Measurements from ENCODE around the gene MAPK14. TPM values are rescaled to one million over a fixed set of nuclear protein-coding genes. Genes with fewer than 3 reads are reported as not detected.
"Not testable (repeated sequence)": the region's sequence is repeated elsewhere in the genome, so short reads cannot be mapped to it uniquely, and the experiment has no call there.

MAPK14 gene
- 37.3 TPM for total RNA-seq

DNA sequence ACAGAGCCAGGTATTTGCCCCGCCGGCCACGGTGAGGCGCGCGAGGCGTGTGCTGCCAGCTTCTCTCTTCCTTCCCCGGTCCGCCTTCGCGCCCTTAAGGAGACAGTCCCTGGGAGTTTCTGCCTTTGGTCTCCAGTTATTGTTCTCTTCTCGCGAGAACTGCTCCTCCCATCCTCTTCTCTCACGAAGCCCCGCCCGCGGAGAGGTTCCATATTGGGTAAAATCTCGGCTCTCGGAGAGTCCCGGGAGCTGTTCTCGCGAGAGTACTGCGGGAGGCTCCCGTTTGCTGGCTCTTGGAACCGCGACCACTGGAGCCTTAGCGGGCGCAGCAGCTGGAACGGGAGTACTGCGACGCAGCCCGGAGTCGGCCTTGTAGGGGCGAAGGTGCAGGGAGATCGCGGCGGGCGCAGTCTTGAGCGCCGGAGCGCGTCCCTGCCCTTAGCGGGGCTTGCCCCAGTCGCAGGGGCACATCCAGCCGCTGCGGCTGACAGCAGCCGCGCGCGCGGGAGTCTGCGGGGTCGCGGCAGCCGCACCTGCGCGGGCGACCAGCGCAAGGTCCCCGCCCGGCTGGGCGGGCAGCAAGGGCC is at the start of gene MAPK14:
Gene MAPK14 (plus strand): TSS at position 308 of the 587 bp plus-strand sequence. CDS start 350 bp downstream, outside the sequence.
- Histone ChIP-seq H3K4me3 (peak within 1 kb of the TSS; percentile 97 to 98), H3K36me3 (no peaks in the 10 kb centered on the region), H3K9me3 (no peaks in the 10 kb centered on the region), H3K27me3 (no peaks in the 10 kb centered on the region), H3K4me1 (peaks cover 0 to 35% of the 10 kb centered on the region in 2 donors), H3K27ac (peak within 1 kb of the TSS; percentile 85 to 94)
- peak; percentile 97 to 100 for DNase-seq (ENCODE audit: low spot score in 2 of 2)
- intact Hi-C loops (cut with DNase I): loop anchor here (1.0 to 5.0 kb wide), 4 partner anchors 68 to 530 kb away; partner anchors contain the start of genes BRPF3 and TEAD3
- TF ChIP-seq, protein P1, sequence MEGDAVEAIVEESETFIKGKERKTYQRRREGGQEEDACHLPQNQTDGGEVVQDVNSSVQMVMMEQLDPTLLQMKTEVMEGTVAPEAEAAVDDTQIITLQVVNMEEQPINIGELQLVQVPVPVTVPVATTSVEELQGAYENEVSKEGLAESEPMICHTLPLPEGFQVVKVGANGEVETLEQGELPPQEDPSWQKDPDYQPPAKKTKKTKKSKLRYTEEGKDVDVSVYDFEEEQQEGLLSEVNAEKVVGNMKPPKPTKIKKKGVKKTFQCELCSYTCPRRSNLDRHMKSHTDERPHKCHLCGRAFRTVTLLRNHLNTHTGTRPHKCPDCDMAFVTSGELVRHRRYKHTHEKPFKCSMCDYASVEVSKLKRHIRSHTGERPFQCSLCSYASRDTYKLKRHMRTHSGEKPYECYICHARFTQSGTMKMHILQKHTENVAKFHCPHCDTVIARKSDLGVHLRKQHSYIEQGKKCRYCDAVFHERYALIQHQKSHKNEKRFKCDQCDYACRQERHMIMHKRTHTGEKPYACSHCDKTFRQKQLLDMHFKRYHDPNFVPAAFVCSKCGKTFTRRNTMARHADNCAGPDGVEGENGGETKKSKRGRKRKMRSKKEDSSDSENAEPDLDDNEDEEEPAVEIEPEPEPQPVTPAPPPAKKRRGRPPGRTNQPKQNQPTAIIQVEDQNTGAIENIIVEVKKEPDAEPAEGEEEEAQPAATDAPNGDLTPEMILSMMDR (IDR thresholded peaks at IDR 0.05): peak; percentile 93 to 97 (median 93)

DNA sequence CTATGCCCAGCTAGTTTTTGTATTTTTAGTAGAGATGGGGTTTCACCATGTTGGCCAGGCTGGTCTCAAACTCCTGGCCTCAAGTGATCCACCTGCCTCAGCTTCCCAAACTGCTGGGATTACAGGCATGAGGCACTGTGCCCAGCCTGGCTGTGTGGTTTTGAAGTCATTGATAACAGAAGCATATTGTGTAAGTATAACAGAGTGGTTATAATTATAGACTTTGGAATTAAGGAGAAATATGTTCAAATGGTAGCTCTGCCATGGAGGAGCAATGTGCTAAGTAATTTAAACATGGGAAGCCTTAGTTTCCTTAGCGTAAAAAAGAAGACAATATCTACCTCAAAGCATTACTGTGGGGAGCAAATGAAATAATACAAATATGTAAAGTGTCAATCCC is 47.5 kb upstream of the MAPK14 start:
- H3K36me3 ChIP-seq; H3K4me1 ChIP-seq; H3K4me3 ChIP-seq; intact Hi-C loops (cut with DNase I); H3K9me3 ChIP-seq; H3K27ac ChIP-seq; DNase-seq (ENCODE audit: low spot score in 2 of 2); H3K27me3 ChIP-seq: not testable (repeated sequence)

DNA sequence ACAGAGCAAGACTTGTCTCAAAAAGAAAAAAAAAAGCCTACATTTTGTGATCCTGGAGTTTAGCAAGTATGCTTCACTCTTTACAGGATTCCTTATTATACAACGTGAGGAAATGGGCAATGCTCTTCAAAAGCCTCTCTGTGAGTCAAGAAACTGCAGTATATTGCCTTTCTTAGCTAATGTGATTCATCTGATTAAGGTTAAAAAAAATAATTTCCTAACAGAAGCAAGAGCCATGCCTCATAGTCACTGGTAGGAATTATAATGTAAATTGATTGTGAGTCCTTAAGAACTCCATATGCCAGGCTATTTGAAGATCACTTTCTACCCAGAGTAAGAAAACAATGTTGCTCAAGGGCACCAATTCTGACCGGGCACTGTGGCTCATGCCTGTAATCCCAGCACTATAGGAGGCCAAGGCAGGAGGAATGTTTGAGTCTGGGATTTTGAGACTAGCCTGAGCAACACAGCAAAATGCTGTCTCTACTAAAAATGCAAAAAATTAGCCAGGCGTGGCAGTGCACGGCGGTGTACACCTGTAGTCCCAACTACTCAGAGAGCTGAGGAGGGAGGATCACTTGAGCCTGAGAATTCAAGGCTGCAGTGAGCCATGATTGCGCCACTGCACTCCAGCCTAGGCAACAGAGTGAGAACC is 46.5 kb upstream of the MAPK14 start:
- Histone ChIP-seq H3K4me1 (no peaks in the 10 kb centered on the region), H3K36me3 (no peaks in the 10 kb centered on the region), H3K4me3 (no peak overlapping the region), H3K27me3 (no peaks in the 10 kb centered on the region), H3K9me3 (no peaks in the 10 kb centered on the region), H3K27ac (no peak overlapping the region)
- intact Hi-C loops (cut with DNase I): no loop called here
- DNase-seq (ENCODE audit: low spot score in 2 of 2): no peak
- TF ChIP-seq, protein P1 (IDR thresholded peaks at IDR 0.05): no peak

DNA sequence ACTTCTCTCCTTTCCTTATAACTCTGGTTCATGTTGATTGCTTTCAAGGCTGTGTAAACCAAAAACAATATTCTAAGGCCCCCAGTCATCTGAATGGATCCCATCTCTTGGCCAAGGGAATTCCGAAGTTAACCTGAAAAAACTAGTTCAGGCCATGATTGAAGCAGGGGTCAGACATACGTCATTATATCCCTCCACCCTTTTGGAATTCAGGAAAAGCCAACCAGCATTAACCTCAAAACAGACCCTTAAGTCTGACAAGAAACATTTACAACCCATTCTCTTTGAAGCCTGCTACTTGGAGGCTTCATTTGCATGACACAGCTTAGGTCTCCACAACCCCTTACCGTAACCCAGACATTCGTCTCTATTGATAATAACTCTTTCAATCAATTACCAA is 42.9 kb upstream of the MAPK14 start:
- intact Hi-C loops (cut with DNase I): no loop called here
- Histone ChIP-seq H3K27ac (no peak overlapping the region), H3K4me1 (no peaks in the 10 kb centered on the region), H3K36me3 (no peaks in the 10 kb centered on the region), H3K4me3 (no peak overlapping the region), H3K27me3 (no peaks in the 10 kb centered on the region), H3K9me3 (no peaks in the 10 kb centered on the region)
- TF ChIP-seq, protein P1 (IDR thresholded peaks at IDR 0.05): no peak
- no peak for DNase-seq (ENCODE audit: low spot score in 2 of 2)

DNA sequence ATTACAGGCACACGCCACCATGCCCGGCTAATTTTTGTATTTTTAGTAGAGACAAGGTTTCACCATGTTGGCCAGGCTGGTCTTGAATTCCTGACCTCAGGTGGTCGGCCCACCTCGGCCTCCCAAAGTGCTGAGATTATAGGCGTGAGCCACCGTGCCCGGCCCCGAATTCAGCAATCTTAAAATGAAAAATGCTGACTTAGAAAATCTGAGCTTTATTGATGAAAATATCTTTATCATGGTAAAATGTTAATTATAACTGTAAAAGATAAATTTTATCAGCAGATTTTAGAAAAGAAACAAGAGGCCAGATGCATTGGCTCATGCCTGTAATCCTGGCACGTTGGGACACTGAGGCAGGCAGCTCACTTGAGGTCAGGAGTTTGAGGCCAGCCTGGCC is 39.6 kb upstream of the MAPK14 start:
- intact Hi-C loops (cut with DNase I); H3K9me3 ChIP-seq; DNase-seq (ENCODE audit: low spot score in 2 of 2): not testable (repeated sequence)

DNA sequence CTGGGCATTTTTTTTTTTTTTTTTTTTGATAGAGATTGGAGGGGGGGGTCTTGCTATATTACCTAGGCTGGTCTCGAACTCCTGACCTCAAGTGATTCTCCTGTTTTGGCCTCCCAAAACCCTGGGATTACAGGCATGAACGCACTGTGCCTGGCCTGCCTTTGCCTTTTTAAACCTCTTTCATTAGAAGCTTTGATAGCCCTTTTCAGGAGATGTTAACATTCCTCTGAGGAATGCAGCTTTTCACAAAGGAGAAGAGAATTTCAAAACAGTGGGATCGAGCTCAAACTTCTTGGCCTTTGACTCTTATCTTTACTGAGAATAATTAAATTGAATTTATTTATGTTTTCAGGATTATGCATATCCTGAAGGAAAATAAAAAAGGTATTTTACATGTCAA is 34.5 kb upstream of the MAPK14 start:
- Histone ChIP-seq H3K9me3 (no peaks in the 10 kb centered on the region), H3K27ac (no peak overlapping the region), H3K36me3 (no peaks in the 10 kb centered on the region), H3K4me3 (no peak overlapping the region), H3K27me3 (no peaks in the 10 kb centered on the region), H3K4me1 (no peaks in the 10 kb centered on the region)
- no peak for DNase-seq (ENCODE audit: low spot score in 2 of 2)
- TF ChIP-seq, protein P1 (IDR thresholded peaks at IDR 0.05): no peak
- intact Hi-C loops (cut with DNase I): no loop called here

More for the DNA sequence above, 39.6 kb upstream of the MAPK14 start:
- H3K4me3 ChIP-seq, H3K27ac ChIP-seq, H3K4me1 ChIP-seq, H3K27me3 ChIP-seq, H3K36me3 ChIP-seq: not testable (repeated sequence)
